H1 (cell line): Measurements from ENCODE around the gene PNLIP. TPM values are rescaled to one million over a fixed set of nuclear protein-coding genes. Genes with fewer than 3 reads are reported as not detected.

ENCODE experiments used
- CTCF ChIA-PET: fragments of 300-600 bp; sonication (Branson Sonifier 250); formaldehyde crosslinking; loops from one replicate; lab custom pipeline; 2021; ENCODE audit not compliant: partially characterized antibody; lab: Charles Lee
- POLR2A ChIA-PET: fragments of 300-600 bp; sonication (Branson Sonifier 250); formaldehyde crosslinking; loops from one replicate; lab custom pipeline; 2021; ENCODE audit warnings: inconsistent platforms; ENCODE audit not compliant: partially characterized antibody; lab: Charles Lee
- DNase-seq, 2 experiments: peaks; one replicate each; pipeline versions ENCODE4 v3.0.0 to v3.0.0-alpha.2; 2010 to 2022; ENCODE audit warnings: low spot score in 2 of 2, low read depth in 1 of 2, mixed read lengths in 1 of 2
- FAIRE-seq: peaks from 2 replicates; lab custom pipeline; 2011; peaks lifted over from hg19 to GRCh38; lab: Jason Lieb, UNC
- H2AFZ ChIP-seq: 2 replicates; pipeline ENCODE4 v1.8.1; 2012; ENCODE audit warnings: low read length, inconsistent platforms
- H2AK5ac ChIP-seq: 2 replicates; pipeline ENCODE4 v1.6.1; 2013; ENCODE audit warnings: low read depth, low read length
- H2BK120ac ChIP-seq: replicated peaks from 2 replicates; pipeline ENCODE3; 2013; ENCODE audit warnings: low read depth, low read length, inconsistent platforms
- H2BK12ac ChIP-seq: 2 replicates; pipeline ENCODE4 v1.6.1; 2013; ENCODE audit warnings: low read depth, low read length
- H2BK15ac ChIP-seq: 2 replicates; pipeline ENCODE4 v1.6.1; 2013; ENCODE audit warnings: low read length
- H2BK20ac ChIP-seq: 2 replicates; pipeline ENCODE4 v1.6.1; 2013; ENCODE audit warnings: low read length
- H2BK5ac ChIP-seq: 2 replicates; pipeline ENCODE4 v1.6.1; 2013; ENCODE audit warnings: low read depth, low read length
- H3K14ac ChIP-seq: 2 replicates; pipeline ENCODE4 v1.6.1; 2013; ENCODE audit warnings: inconsistent platforms; ENCODE audit not compliant: insufficient read length
- H3K18ac ChIP-seq: 2 replicates; pipeline ENCODE4 v1.6.1; 2013; ENCODE audit warnings: low read length; ENCODE audit errors: extremely low read depth
- H3K23ac ChIP-seq: 2 replicates; pipeline ENCODE4 v1.6.1; 2013; ENCODE audit warnings: inconsistent platforms; ENCODE audit not compliant: insufficient read length
- H3K23me2 ChIP-seq: 2 replicates; pipeline ENCODE4 v1.6.1; 2013; ENCODE audit warnings: low read depth, low read length
- H3K27ac ChIP-seq: 2 replicates; pipeline ENCODE4 v1.6.1; 2011; ENCODE audit warnings: low read depth, low read length, inconsistent platforms
- H3K27me3 ChIP-seq, 4 experiments: replicated peaks in 1 of 4; 1 replicate in 1 of 4; 2 replicates in 3 of 4; pipeline versions ENCODE4 v1.6.1 to v1.8.1; 2011 to 2013; ENCODE audit warnings: low read length in 3 of 4, mild to moderate bottlenecking in 3 of 4, inconsistent platforms in 2 of 4, mixed read lengths in 2 of 4, moderate library complexity in 1 of 4; ENCODE audit not compliant: control insufficient read depth in 3 of 4, insufficient read depth in 3 of 4; ENCODE audit errors: extremely low read depth in 1 of 4
- H3K36me3 ChIP-seq, 4 experiments: 2 replicates each; pipeline versions ENCODE4 v1.6.1 to v1.8.1; 2011 to 2013; ENCODE audit warnings: mild to moderate bottlenecking in 4 of 4, low read length in 3 of 4, moderate library complexity in 2 of 4, control low read depth in 1 of 4, inconsistent platforms in 1 of 4; ENCODE audit not compliant: insufficient read depth in 4 of 4, control insufficient read depth in 2 of 4
- H3K4ac ChIP-seq: replicated peaks from 2 replicates; pipeline ENCODE3; 2013; ENCODE audit warnings: low read length, low read depth, mixed read lengths, inconsistent platforms; ENCODE audit not compliant: insufficient read length
- H3K4me1 ChIP-seq, 4 experiments: replicated peaks in 1 of 4; 1 replicate in 1 of 4; 2 replicates in 3 of 4; pipeline versions ENCODE4 v1.6.1 to v1.8.1; 2011 to 2013; ENCODE audit warnings: low read length in 3 of 4, inconsistent platforms in 2 of 4, mixed read lengths in 1 of 4; ENCODE audit not compliant: insufficient read depth in 4 of 4, control insufficient read depth in 3 of 4
- H3K4me2 ChIP-seq, 2 experiments: 2 replicates each; pipeline versions ENCODE4 v1.6.1 to v1.8.1; 2011 to 2013; ENCODE audit warnings: low read depth in 2 of 2, low read length in 2 of 2, control low read depth in 1 of 2, inconsistent platforms in 1 of 2, mild to moderate bottlenecking in 1 of 2; ENCODE audit not compliant: insufficient read depth in 1 of 2
- H3K4me3 ChIP-seq, 4 experiments: fragments of 200-600, 300-600 bp in 1 of 4; sonication (generic), shearing (Covaris generic), sonication (Bioruptor Twin) in 1 of 4; 2 replicates each; pipeline versions ENCODE4 v1.5.1 to v1.8.1; 2011 to 2016; ENCODE audit warnings: low read length in 4 of 4, low read depth in 3 of 4, control low read depth in 2 of 4, inconsistent platforms in 2 of 4, mild to moderate bottlenecking in 2 of 4, mixed read lengths in 1 of 4, moderate library complexity in 1 of 4; ENCODE audit not compliant: insufficient read depth in 2 of 4; ENCODE audit errors: extremely low read depth in 1 of 4
- H3K56ac ChIP-seq: replicated peaks from 2 replicates; pipeline ENCODE3; 2013; ENCODE audit warnings: low read depth, mild to moderate bottlenecking, mixed read lengths, low read length, inconsistent platforms; ENCODE audit not compliant: insufficient read length
- H3K79me1 ChIP-seq: 2 replicates; pipeline ENCODE4 v1.6.1; 2013; ENCODE audit warnings: low read depth, low read length, control low read depth
- H3K79me2 ChIP-seq, 2 experiments: 2 replicates each; pipeline versions ENCODE4 v1.6.1 to v1.8.1; 2012 to 2013; ENCODE audit warnings: low read length in 2 of 2, mild to moderate bottlenecking in 2 of 2, inconsistent platforms in 1 of 2; ENCODE audit not compliant: insufficient read depth in 2 of 2, control insufficient read depth in 1 of 2
- H3K9ac ChIP-seq, 4 experiments: replicated peaks in 1 of 4; 1 replicate in 1 of 4; 2 replicates in 3 of 4; pipeline versions ENCODE4 v1.6.1 to v1.8.1; 2011 to 2013; ENCODE audit warnings: low read depth in 3 of 4, low read length in 3 of 4, control low read depth in 2 of 4, mild to moderate bottlenecking in 2 of 4, moderate library complexity in 2 of 4, inconsistent platforms in 1 of 4; ENCODE audit errors: extremely low read depth in 1 of 4
- H3K9me3 ChIP-seq, 2 experiments: 2 replicates each; pipeline versions ENCODE4 v1.6.1 to v1.8.1; 2012 to 2013; ENCODE audit warnings: mild to moderate bottlenecking in 2 of 2, moderate library complexity in 2 of 2, control low read depth in 1 of 2, inconsistent platforms in 1 of 2, low read depth in 1 of 2, low read length in 1 of 2, mixed read lengths in 1 of 2; ENCODE audit not compliant: insufficient read depth in 2 of 2
- H4K20me1 ChIP-seq, 2 experiments: replicated peaks in 1 of 2; 2 replicates each; pipeline versions ENCODE3 to v1.8.1; 2011 to 2013; ENCODE audit warnings: inconsistent platforms in 2 of 2, low read length in 2 of 2, mild to moderate bottlenecking in 1 of 2; ENCODE audit not compliant: insufficient read depth in 2 of 2, control insufficient read depth in 1 of 2
- H4K5ac ChIP-seq: 2 replicates; pipeline ENCODE4 v1.6.1; 2013; ENCODE audit warnings: low read length, low read depth, mixed read lengths, inconsistent platforms; ENCODE audit not compliant: insufficient read length
- H4K8ac ChIP-seq: 2 replicates; pipeline ENCODE4 v1.8.0; 2013; ENCODE audit warnings: mild to moderate bottlenecking, moderate library complexity, low read length, inconsistent platforms; ENCODE audit not compliant: insufficient read depth; ENCODE audit errors: extremely low read depth
- H4K91ac ChIP-seq: replicated peaks from 2 replicates; pipeline ENCODE3; 2013; ENCODE audit warnings: low read length, mixed read lengths, inconsistent platforms; ENCODE audit not compliant: insufficient read length
- EZH2 ChIP-seq: fragments of 200-600 bp; sonication (generic); IDR thresholded peaks from 2 replicates; pipeline ENCODE4 v1.7.1; 2012; ENCODE audit warnings: low read depth, mild to moderate bottlenecking, moderate library complexity, low read length, inconsistent platforms; ENCODE audit not compliant: severe bottlenecking
- NANOG ChIP-seq: IDR thresholded peaks from 2 replicates; pipeline ENCODE4 v1.6.1; 2011; ENCODE audit warnings: low read length, low read depth, mild to moderate bottlenecking, inconsistent platforms; ENCODE audit not compliant: insufficient read depth, poor library complexity, severe bottlenecking
- SP2 ChIP-seq: IDR thresholded peaks from 2 replicates; pipeline ENCODE4 v1.6.1; 2012; ENCODE audit warnings: mild to moderate bottlenecking, low read length, inconsistent platforms
- WGBS, 2 experiments: shearing (Covaris generic) in 1 of 2; methylation state at CpG; one replicate each; pipeline versions ENCODE4 v1.1.6 to v1.1.7; 2013 to 2015; ENCODE audit warnings: low lambda C conversion rate in 2 of 2, mixed read lengths in 2 of 2, inconsistent platforms in 1 of 2, low coverage in 1 of 2, missing lambda C conversion rate in 1 of 2; ENCODE audit not compliant: insufficient replicate concordance in 2 of 2, insufficient coverage in 1 of 2, insufficient read length in 1 of 2; ENCODE audit errors: extremely low coverage in 1 of 2, missing lambda C conversion rate in 1 of 2; 5-methylcytosine and 5-hydroxymethylcytosine counted together
- polyA plus RNA-seq, 7 experiments: library from polyadenylated mRNA; depleted of rRNA in 3 of 7; stranded (reverse) in 5 of 7; unstranded in 2 of 7; fragments of >200 nt in 5 of 7; fragments of 200-250 nt in 2 of 7; gene quantifications; 1 replicate in 5 of 7; 2 replicates in 1 of 7; 4 replicates in 1 of 7; pipeline versions ENCODE4 v1.2.1 to v1.2.3, GENCODE V29; 2011 to 2013; ENCODE audit warnings: missing spikeins in 2 of 7, mixed read lengths in 2 of 7
- total RNA-seq: library from RNA; stranded (reverse); fragmentation: NEBNext Ultra II Directional; extraction: Animal tissue kit (Norgen Biotek cat#: 25700); gene quantifications from 2 replicates; pipeline ENCODE4 v1.2.1, GENCODE V29; 2021
- TF ChIP-seq, protein P1 (sequence below): IDR thresholded peaks from 2 replicates; pipeline ENCODE4 v1.6.1; 2012; ENCODE audit warnings: low read length, inconsistent platforms

Gene PNLIP
- total and polyA plus RNA-seq, 2 of the 8 experiments (the other 6 are each of a cell fraction or from before 2014, with no cell fraction given) = not detected

DNA sequence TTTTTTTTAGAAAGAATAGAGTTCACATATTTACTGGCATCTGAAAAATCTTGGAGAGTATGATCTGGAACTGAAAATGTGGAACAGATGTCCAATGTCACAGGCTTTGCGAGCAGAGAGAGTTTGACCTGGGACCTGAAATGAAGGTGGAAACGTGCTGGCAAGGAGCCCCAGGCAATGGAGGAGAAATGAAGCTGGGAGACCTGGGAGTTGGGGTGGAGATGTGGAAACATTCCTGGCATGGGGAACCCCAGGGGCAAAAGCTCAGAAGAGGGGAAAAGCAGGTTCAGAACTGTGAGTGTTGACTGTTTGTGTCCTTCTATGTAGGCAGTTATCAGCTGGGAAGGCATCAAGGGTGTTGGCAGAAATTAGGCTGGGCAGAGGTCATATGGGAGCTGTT, 67.7 kb downstream of the PNLIP start:
- Histone ChIP-seq H3K79me2 (no peaks in the 10 kb centered on the region), H3K79me1 (no peaks in the 10 kb centered on the region), H3K23me2 (no peaks in the 10 kb centered on the region; the same call in 1 of the 2 replicates), H2BK20ac (no peak overlapping the region), H3K27ac (no peak overlapping the region), H2BK15ac (no peak overlapping the region), H4K5ac (no peak overlapping the region)
- CTCF ChIA-PET = interaction anchor here (2.4 to 2.5 kb wide), 2 partner anchors 14 to 175 kb away, joined by 9 to 12 read pairs; no protein-coding TSS in a partner anchor
- POLR2A ChIA-PET = no interaction called here
- no peak for TF ChIP-seq EZH2
- TF ChIP-seq NANOG = no peak
- TF ChIP-seq SP2 = no peak
- TF ChIP-seq, protein P1, sequence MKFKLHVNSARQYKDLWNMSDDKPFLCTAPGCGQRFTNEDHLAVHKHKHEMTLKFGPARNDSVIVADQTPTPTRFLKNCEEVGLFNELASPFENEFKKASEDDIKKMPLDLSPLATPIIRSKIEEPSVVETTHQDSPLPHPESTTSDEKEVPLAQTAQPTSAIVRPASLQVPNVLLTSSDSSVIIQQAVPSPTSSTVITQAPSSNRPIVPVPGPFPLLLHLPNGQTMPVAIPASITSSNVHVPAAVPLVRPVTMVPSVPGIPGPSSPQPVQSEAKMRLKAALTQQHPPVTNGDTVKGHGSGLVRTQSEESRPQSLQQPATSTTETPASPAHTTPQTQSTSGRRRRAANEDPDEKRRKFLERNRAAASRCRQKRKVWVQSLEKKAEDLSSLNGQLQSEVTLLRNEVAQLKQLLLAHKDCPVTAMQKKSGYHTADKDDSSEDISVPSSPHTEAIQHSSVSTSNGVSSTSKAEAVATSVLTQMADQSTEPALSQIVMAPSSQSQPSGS = no peak
- TF ChIP-seq, all 59 proteins: peak for 0
- H2BK12ac ChIP-seq = no peak overlapping the region
- H3K4me1 ChIP-seq = peaks cover 0 to 9% (median 3%) of the 10 kb centered on the region in 4 experiments; a peak in 5 of 7 replicates
- no peak overlapping the region for H2BK120ac ChIP-seq
- H2AK5ac ChIP-seq = no peak overlapping the region
- FAIRE-seq (no peak), DNase-seq (no peak)
- H3K9ac ChIP-seq = no peak overlapping the region
- H3K27me3 ChIP-seq = peaks cover 0 to 11% (median 8%) of the 10 kb centered on the region in 4 experiments; a peak in 5 of 7 replicates
- no peak overlapping the region for H3K4me2 ChIP-seq
- H2BK5ac ChIP-seq = no peak overlapping the region
- H3K23ac ChIP-seq = no peak overlapping the region
- no peaks in the 10 kb centered on the region for H4K20me1 ChIP-seq
- WGBS, 2 experiments = 81% methylated on average over 2 of the region's 2 CpGs; no CpG with 5 or more reads in 1 of the 2 experiments
- peaks cover 3 to 4% of the 10 kb centered on the region in 2 experiments; a peak in 2 of 4 replicates for H3K9me3 ChIP-seq
- H2AFZ ChIP-seq = no peak overlapping the region
- H3K14ac ChIP-seq = no peak overlapping the region
- no peak overlapping the region for H3K4ac ChIP-seq
- H4K91ac ChIP-seq = no peak overlapping the region
- no peak overlapping the region for H3K4me3 ChIP-seq
- no peak overlapping the region for H4K8ac ChIP-seq
- H3K18ac ChIP-seq = no peak overlapping the region
- no peak overlapping the region for H3K56ac ChIP-seq
- H3K36me3 ChIP-seq = no peaks in the 10 kb centered on the region
